Endometrial microvascular endothelial cells (primary cell): ENCODE results near the gene HGF. TPM values are rescaled to one million over a fixed set of nuclear protein-coding genes. Genes with fewer than 3 reads are reported as not detected.

ENCODE experiments used
- in situ Hi-C: cut with HindIII; loops from 2 replicates; pipeline ENCODE4 v1.10.0; 2017; ENCODE audit warnings: low sequenced_read_pairs, low pct_unique_long_range_greater_than_20kb; ENCODE audit errors: inconsistent ontology term
- total RNA-seq: library from RNA; depleted of rRNA; stranded (reverse); fragments of >200 nt; gene quantifications from one replicate; pipeline ENCODE4 v1.2.3, GENCODE V29; 2015; ENCODE audit errors: inconsistent ontology term

The HGF gene
- total RNA-seq, 1 donor from 2014 or later, result 14.8 TPM

- in situ Hi-C loops, result no loop called here
Observed at GRCh38 chr7:81690688-81691087, 79.2 kb downstream of the HGF start.

GRCh38 chr7:81690251-81690650, 79.6 kb downstream of the HGF start:
- in situ Hi-C loops, result no loop called here

DNA sequence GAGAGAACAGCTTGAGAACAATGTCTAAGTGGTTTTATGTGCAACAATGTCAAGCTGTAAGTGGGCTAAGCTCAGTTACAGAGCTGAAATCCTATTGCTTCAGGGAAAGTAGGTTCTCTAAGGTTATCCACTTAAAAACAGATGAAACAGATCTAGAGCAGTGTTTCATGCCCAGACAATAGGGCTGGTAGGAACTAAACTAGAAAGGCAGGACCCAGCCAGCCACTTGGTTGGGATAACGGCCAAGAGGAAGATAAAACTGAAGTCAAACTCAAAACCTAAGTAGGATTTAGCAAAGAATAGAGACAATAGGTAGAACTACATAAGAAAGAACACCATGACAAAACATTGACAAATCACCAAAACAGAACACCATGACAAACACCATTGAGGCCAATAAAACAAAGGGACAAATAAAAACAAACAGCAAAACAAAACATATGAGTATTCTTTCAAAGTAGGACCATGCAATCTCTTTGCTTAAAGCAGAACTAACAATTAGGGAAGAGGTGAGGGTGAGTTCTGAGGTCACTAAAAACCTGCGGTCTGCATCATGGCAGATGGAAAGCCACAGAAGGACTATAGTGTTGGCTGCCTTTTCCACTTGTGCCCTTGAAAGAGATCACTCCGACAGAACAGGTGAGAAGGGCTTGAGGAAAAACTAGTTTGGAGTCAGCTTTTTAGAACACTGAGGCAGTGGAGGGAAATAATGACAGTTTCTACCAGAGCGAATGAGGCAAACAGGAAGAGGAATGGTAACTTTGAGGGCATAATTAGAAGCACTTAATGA, 81.0 kb downstream of the HGF start:
- in situ Hi-C loops, result no loop called here

DNA sequence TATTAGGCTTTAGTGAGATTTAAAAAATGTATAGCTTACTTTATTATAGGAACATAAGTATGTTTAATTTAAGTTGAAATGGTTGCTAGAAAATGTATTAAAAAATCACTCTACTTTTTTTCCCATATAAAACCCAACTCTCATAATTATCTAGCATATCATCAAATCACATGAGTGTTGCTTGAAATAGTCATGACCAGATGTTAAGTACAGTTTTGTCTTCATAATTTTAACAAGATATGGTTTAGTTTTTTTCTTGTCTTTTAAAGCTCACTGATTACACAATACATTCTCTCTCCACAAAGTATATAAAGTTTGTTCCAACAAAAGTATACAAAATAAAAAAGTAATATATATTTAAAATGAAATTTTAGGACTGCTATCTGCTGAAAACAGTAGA, 82.8 kb downstream of the HGF start:
- in situ Hi-C loops, result no loop called here

- in situ Hi-C loops, result no loop called here
Observed at GRCh38 chr7:81685270-81685868, 84.5 kb downstream of the HGF start.

- in situ Hi-C loops, result no loop called here
Observed at GRCh38 chr7:81684514-81685269, 85.2 kb downstream of the HGF start.

- in situ Hi-C loops, result no loop called here
Observed at GRCh38 chr7:81684033-81684432, 85.8 kb downstream of the HGF start.

- in situ Hi-C loops, result no loop called here
Observed at GRCh38 chr7:81682873-81683272, 87.0 kb downstream of the HGF start.

DNA sequence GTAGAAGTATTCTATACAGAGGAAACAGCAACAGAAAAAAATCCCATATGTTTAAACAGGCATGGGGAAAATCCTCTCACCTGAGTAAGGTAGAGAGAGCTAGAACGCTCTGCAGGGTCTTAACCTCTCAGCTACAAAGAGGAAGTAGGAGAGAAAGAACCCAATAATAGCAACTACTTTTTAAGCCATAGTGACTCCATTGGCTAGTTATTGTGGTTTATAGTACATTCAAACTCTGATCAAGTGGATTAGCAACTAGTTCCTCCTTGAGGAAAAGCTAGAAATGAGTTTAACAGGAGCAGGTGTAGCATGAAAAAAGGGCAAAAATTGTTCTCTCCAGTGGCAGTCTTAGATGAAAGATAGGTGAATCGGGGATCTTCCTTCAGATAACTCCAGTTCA, 89.7 kb downstream of the HGF start:
- in situ Hi-C loops, result no loop called here

DNA sequence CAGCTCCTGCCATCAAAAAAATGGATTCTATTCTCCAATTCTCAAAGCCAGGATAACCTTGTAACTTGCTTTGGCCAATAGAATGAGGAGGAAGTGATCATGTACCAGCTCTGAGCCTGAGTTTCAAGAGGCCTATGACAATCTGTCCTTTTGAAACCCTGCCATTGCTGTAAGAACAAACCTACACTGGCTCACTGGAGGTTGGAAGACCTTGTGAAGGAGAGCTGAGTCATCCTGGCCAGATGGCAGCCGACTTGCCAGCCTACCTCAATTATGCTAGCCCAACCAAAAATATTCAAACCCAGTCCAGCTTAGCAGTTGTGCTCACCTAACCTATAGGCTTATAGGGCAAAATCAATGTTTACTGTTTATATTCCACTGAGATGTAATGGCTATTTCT, 93.0 kb downstream of the HGF start:
- in situ Hi-C loops, result no loop called here

DNA sequence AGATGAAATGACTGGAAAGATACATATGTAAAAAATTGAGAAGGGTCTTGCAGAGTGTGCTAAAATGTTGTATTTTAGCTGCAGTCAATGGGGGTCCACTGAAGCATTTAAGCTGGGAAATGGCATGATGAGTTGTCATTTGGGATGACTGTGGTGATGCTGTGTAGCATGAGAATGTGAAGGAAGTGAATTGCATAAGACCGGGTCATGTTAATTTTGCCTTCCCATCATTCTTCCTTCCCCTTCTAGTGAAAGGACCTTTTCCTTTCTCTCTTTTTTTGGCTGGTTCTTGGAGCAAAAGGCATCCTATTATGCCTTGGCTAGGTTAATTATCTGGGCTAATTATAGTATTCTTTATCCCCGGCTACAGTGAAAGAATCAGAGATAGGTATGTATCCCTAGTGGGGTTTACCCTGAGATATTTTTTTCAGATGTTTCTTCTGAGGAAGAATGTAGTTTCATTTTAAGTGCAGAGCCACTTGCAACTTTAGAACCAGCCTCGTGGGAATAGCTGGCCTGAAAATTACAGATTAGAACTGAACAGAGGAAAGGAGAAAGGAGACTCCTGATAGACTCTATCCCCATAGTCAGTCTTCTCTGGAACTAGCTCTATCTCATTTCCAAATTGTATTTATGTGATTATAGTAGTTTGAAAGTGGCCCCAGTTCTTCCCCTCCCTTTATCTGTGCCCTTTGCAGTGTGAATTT, 93.6 kb downstream of the HGF start:
- in situ Hi-C loops, result no loop called here

- in situ Hi-C loops, result no loop called here
Observed at GRCh38 chr7:81674431-81674830, 95.4 kb downstream of the HGF start.

DNA sequence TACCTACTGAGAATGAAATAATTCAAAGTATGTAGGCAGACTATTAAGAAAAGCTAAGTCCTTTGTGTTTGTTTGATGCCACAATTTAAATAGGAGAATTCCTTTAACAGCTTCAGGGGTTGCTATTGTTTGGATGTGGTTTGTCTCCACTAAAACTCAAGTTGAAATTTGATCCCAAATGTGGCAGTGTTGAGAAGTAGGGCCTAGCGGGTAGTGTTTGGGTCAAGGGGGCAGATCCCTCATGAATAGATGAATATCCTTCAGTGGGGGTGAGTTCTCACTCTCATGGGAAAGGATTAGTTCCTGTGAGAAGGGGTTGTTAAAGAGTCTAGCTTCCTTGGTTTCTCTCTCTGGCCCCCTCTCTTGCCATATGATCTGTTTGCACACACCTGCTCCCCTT, 97.0 kb downstream of the HGF start:
- in situ Hi-C loops, result no loop called here

DNA sequence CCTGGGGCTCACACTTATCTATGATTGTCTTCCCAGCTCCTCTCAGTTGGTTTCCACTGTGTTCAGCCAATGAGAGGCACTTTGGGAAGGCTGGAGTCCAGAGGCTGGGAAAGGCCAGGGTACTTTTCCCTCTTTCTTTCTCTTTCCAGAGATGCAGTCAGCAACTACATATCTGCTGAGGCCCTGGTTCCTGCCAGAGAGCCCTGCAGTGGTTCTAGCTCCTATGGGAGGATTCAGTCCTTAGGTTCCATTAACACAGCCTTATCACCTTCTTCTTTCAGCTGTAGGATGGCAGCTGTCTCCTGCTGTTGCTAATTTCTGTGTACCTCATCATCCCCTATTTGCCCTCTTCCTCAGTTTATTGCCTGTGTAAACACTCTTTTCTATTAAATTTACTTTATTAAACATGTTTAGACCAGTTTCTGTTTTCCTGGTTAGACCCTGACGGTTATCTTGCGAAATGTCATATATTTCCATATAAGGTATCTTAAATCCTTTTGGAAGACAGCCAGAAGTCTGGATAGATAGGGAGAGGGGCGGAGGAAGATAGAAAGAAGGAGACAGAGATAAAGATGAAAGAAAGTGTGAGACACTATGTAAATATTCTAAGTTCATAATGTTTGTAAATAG, 100.3 kb downstream of the HGF start:
- in situ Hi-C loops, result no loop called here

DNA sequence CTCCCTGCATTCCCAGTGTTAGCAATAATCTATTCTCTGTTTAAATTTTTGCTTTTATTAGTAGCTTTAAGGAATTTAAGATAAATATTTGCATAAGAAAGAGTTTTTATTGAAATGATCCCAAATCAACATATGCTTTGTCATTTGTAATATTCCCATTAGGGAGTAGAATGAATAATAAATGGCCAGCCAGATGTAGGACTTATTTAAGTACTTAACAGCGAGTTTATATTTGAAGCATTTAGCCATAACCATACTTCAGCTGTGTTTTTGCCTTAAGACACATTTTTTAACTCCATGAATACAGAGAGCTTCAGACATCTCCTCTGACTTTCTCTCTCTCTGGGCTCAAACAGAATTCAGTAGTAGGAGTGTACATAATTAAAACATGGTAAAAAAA, 103.6 kb downstream of the HGF start:
- in situ Hi-C loops, result no loop called here

DNA sequence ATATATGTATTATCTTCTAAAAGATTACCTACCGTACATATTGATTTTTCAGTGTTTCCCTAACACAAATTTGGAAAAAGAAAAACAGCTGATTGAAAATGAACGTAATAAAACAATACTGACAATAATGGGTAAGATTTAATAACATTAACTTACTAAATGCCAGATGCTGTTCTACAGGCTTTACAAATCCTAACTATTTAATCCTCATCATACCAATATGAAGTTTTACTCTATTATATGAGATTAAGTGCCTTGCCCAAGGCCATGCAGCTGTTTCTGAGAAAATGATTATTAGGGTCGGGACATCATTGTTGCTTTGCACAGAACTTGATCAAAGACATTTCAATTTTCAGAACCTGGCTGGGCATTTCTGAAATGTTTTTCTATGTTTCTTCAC, 104.6 kb downstream of the HGF start:
- in situ Hi-C loops, result no loop called here

DNA sequence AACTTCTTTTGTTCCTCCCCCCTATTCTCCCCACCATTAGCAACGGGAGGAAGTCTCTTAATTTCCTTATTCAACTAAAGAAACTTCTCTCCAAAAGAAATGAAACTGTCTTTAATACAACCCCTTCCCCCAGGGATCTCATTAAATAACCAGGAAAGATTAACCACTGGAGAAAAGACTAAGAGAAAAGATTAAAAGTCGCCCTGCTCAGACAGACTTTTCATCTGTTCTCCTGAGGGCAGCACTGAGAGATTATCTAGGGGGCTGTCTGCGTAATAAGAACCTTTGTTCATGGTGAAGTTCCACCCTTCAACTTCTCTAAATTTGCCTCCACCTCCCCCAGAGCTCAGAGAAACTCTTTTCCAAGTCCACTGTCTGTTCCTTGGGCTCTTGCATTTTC, 105.5 kb downstream of the HGF start:
- in situ Hi-C loops, result no loop called here

GRCh38 chr7:81662531-81662930, 107.3 kb downstream of the HGF start:
- in situ Hi-C loops, result no loop called here
